Liver (tissue), 3 donors: ENCODE data around the gene AP4E1.

ENCODE experiments used
- ATF3 ChIP-seq: IDR thresholded peaks from 2 replicates; pipeline ENCODE4 v1.6.1; 2016; ENCODE audit warnings: antibody characterized with exemption
- CTCF ChIP-seq: fragments of 150-350 bp; IDR thresholded peaks from 2 replicates; pipeline ENCODE4 v1.5.1; 2017; ENCODE audit warnings: improper control_type of control experiment, low read depth, low read length; ENCODE audit not compliant: missing input control
- JUND ChIP-seq, 2 donors: IDR thresholded peaks; 2 replicates each; pipeline ENCODE4 v1.6.1; 2016; ENCODE audit warnings: antibody characterized with exemption in 2 of 2
- RAD21 ChIP-seq, 2 donors: IDR thresholded peaks; 2 replicates each; pipeline ENCODE4 v1.6.1; 2016; ENCODE audit warnings: antibody characterized with exemption in 2 of 2, mild to moderate bottlenecking in 2 of 2
- TAF1 ChIP-seq: conservative IDR thresholded peaks from 2 replicates; pipeline ENCODE4 v1.6.1; 2016; ENCODE audit warnings: antibody characterized with exemption, mild to moderate bottlenecking
- donor health status: healthy.
- donor health status: healthy.

GRCh38 chr15:51024735-51025453 is 116.4 kb downstream of the AP4E1 start:
- no peak for TF ChIP-seq TAF1
- TF ChIP-seq RAD21 (IDR thresholded peaks at IDR 0.05) = no peak
- TF ChIP-seq ATF3 = no peak
- no peak for TF ChIP-seq CTCF
- TF ChIP-seq JUND (IDR thresholded peaks at IDR 0.05) = no peak
